GM12878 (cell line): ENCODE data around the gene CYP3A7. TPM values are rescaled to one million over a fixed set of nuclear protein-coding genes. Genes with fewer than 3 reads are reported as not detected.

Experiments
- ATAC-seq: fragments of 200-7000 bp; cut with Tn5 transposase; 3 replicates; pipeline ENCODE4 v1.9.1; 2020; ENCODE audit warnings: mild to moderate bottlenecking, moderate library complexity
- BruUV-seq: library from RNA; stranded (reverse); fragments of 400-500 nt; replicated peaks from 2 replicates; lab custom pipeline; 2021; lab: Mats Ljungman, UMichigan
- CTCF ChIA-PET: fragments of 300-600 bp; sonication (Branson Sonifier 250); formaldehyde crosslinking; extraction: SDS; loops from one replicate; lab custom pipeline; 2021; ENCODE audit warnings: inconsistent platforms; lab: Yijun Ruan, JAX
- POLR2A ChIA-PET: fragments of 350-600 bp; formaldehyde crosslinking; extraction: SDS; loops from one replicate; lab custom pipeline; 2021; ENCODE audit warnings: inconsistent platforms; lab: Charles Lee
- RAD21 ChIA-PET: fragments of 300-600 bp; sonication (Branson Sonifier 250); formaldehyde crosslinking; loops from one replicate; lab custom pipeline; 2023; ENCODE audit warnings: antibody characterized with exemption; ENCODE audit not compliant: unreplicated experiment; lab: Charles Lee
- SMC1A ChIA-PET: fragments of 300-600 bp; sonication (Branson Sonifier 250); formaldehyde crosslinking; loops from one replicate; lab custom pipeline; 2023; ENCODE audit not compliant: unreplicated experiment, uncharacterized antibody; lab: Charles Lee
- DNase-seq: peaks from one replicate; pipeline ENCODE4 v3.0.0-alpha.2; 2011; ENCODE audit warnings: low read depth, low spot score
- FAIRE-seq: peaks from 3 replicates; lab custom pipeline; 2011; peaks lifted over from hg19 to GRCh38; lab: Jason Lieb, UNC
- H2AFZ ChIP-seq: 2 replicates; pipeline ENCODE4 v1.6.0; 2011; ENCODE audit warnings: low read depth, low read length, control low read depth; ENCODE audit not compliant: control insufficient read depth
- H3K27ac ChIP-seq: 2 replicates; pipeline ENCODE4 v1.5.1; 2011; ENCODE audit warnings: control low read depth; ENCODE audit not compliant: control insufficient read depth, insufficient read depth
- H3K27me3 ChIP-seq, 2 experiments: replicated peaks in 1 of 2; 2 replicates each; pipeline versions ENCODE4 v1.6.0 to v1.6.1; 2011; ENCODE audit warnings: low read length in 1 of 2; ENCODE audit not compliant: control insufficient read depth in 2 of 2, insufficient read depth in 2 of 2
- H3K36me3 ChIP-seq, 2 experiments: 2 replicates each; pipeline ENCODE4 v1.5.1; 2011; ENCODE audit warnings: low read length in 1 of 2; ENCODE audit not compliant: control insufficient read depth in 2 of 2, insufficient read depth in 2 of 2
- H3K4me1 ChIP-seq: 2 replicates; pipeline ENCODE4 v1.6.1; 2011; ENCODE audit warnings: mild to moderate bottlenecking, low read length, moderate library complexity, mixed read lengths; ENCODE audit not compliant: control insufficient read depth, insufficient read depth
- H3K4me2 ChIP-seq: 2 replicates; pipeline ENCODE4 v1.6.0; 2011; ENCODE audit warnings: control low read depth; ENCODE audit not compliant: control insufficient read depth, insufficient read depth
- H3K4me3 ChIP-seq: fragments of 200-600 bp; sonication (generic); 2 replicates; pipeline ENCODE4 v1.5.1; 2016
- H3K79me2 ChIP-seq: 2 replicates; pipeline ENCODE4 v1.6.0; 2011; ENCODE audit warnings: low read length; ENCODE audit not compliant: control insufficient read depth, insufficient read depth
- H3K9ac ChIP-seq: 2 replicates; pipeline ENCODE4 v1.8.0; 2011; ENCODE audit warnings: low read length, control low read depth, mixed read lengths; ENCODE audit not compliant: control insufficient read depth, insufficient read depth
- H3K9me3 ChIP-seq: replicated peaks from 3 replicates; pipeline ENCODE4 v1.5.1; 2011; ENCODE audit warnings: mild to moderate bottlenecking, low read length; ENCODE audit not compliant: control insufficient read depth, insufficient read depth
- H4K20me1 ChIP-seq: 2 replicates; pipeline ENCODE4 v1.6.0; 2011; ENCODE audit not compliant: control insufficient read depth, insufficient read depth
- BHLHE40 ChIP-seq, 2 experiments: fragments of 450-650 bp in 1 of 2; IDR thresholded peaks; 2 replicates each; pipeline ENCODE4 v1.6.1; 2011 to 2017; ENCODE audit warnings: low read depth in 2 of 2, borderline replicate concordance in 1 of 2, improper control_type of control experiment in 1 of 2, low read length in 1 of 2, mild to moderate bottlenecking in 1 of 2
- CEBPZ ChIP-seq: fragments of 150-350 bp; IDR thresholded peaks from 2 replicates; pipeline ENCODE4 v1.6.1; 2016; ENCODE audit warnings: low read depth, low read length
- EP300 ChIP-seq, 2 experiments: fragments of 150-350 bp in 1 of 2; IDR thresholded peaks; 2 replicates each; pipeline ENCODE4 v1.6.1; 2011 to 2012; ENCODE audit warnings: low read depth in 2 of 2, low read length in 2 of 2, borderline replicate concordance in 1 of 2, improper control_type of control experiment in 1 of 2, inconsistent platforms in 1 of 2; ENCODE audit not compliant: control insufficient read depth in 1 of 2
- FOS ChIP-seq: IDR thresholded peaks from 3 replicates; pipeline ENCODE4 v1.6.1; 2011; ENCODE audit warnings: borderline replicate concordance; ENCODE audit not compliant: insufficient read length; ENCODE audit errors: extremely low read depth
- JUNB ChIP-seq: IDR thresholded peaks from 2 replicates; pipeline ENCODE4 v1.6.1; 2016; ENCODE audit warnings: antibody characterized with exemption, mild to moderate bottlenecking
- MEF2B ChIP-seq: fragments of 450-650 bp; IDR thresholded peaks from 2 replicates; pipeline ENCODE4 v1.6.1; 2018; ENCODE audit warnings: mild to moderate bottlenecking, moderate library complexity; ENCODE audit not compliant: partially characterized antibody, poor library complexity, severe bottlenecking
- MTA2 ChIP-seq: fragments of 450-650 bp; IDR thresholded peaks from 2 replicates; pipeline ENCODE4 v1.6.1; 2016; ENCODE audit warnings: low read depth, mild to moderate bottlenecking, moderate library complexity
- MTA3 ChIP-seq: IDR thresholded peaks from 2 replicates; pipeline ENCODE4 v1.6.1; 2012; ENCODE audit warnings: low read length, inconsistent platforms, borderline replicate concordance
- RB1 ChIP-seq: fragments of 450-650 bp; formaldehyde crosslinking; IDR thresholded peaks from 2 replicates; pipeline ENCODE4 v1.6.1; 2017; ENCODE audit warnings: mild to moderate bottlenecking, borderline replicate concordance
- RELA ChIP-seq: fragments of 450-650 bp; IDR thresholded peaks from 2 replicates; pipeline ENCODE4 v1.8.0; 2014; ENCODE audit warnings: borderline replicate concordance; ENCODE audit not compliant: partially characterized antibody
- RFX5 ChIP-seq: IDR thresholded peaks from 2 replicates; pipeline ENCODE4 v1.6.1; 2011; ENCODE audit warnings: low read depth, low read length, improper control_type of control experiment
- TCF3 ChIP-seq: IDR thresholded peaks from 2 replicates; pipeline ENCODE4 v1.6.1; 2012; ENCODE audit warnings: low read depth, mild to moderate bottlenecking, low read length, borderline replicate concordance; ENCODE audit not compliant: insufficient read depth
- YBX1 ChIP-seq: fragments of 450-650 bp; IDR thresholded peaks from 2 replicates; pipeline ENCODE4 v1.6.1; 2016; ENCODE audit warnings: antibody characterized with exemption
- ZSCAN29 ChIP-seq: fragments of 450-650 bp; IDR thresholded peaks from 2 replicates; pipeline ENCODE4 v1.6.1; 2017; ENCODE audit warnings: mild to moderate bottlenecking, moderate library complexity
- WGBS: methylation state at CpG from one replicate; pipeline ENCODE4 v1.1.6; 2016; ENCODE audit warnings: low lambda C conversion rate; ENCODE audit not compliant: insufficient replicate concordance, insufficient coverage; ENCODE audit errors: missing lambda C conversion rate; 5-methylcytosine and 5-hydroxymethylcytosine counted together
- in situ Hi-C: fragments of 300-500 bp; cut with MboI; formaldehyde crosslinking; loops from 9 replicates; pipeline ENCODE4 v1.14.3; 2018; ENCODE audit warnings: mixed read lengths
- intact Hi-C: fragments of 100-400 bp; cut with micrococcal nuclease; formaldehyde crosslinking; loops from one replicate; pipeline ENCODE4 v1.14.2; 2022; ENCODE audit not compliant: unreplicated experiment
- polyA plus RNA-seq, 11 experiments: library from polyadenylated mRNA; depleted of rRNA in 4 of 11; unstranded in 6 of 11; stranded (reverse) in 5 of 11; fragments of >200 nt; fragmentation: Nextera tagmentation in 4 of 11; fragmentation: Illumina TruSeq in 1 of 11; extraction: Ambion mirVana in 4 of 11; extraction: Trizol in 1 of 11; gene quantifications; 1 replicate in 1 of 11; 2 replicates in 10 of 11; pipeline versions ENCODE4 v1.2.1 to v1.2.3, GENCODE V29; 2011 to 2016; ENCODE audit warnings: inconsistent platforms in 2 of 11, missing spikeins in 2 of 11, low read depth in 1 of 11
- total RNA-seq, 4 experiments: library from RNA; depleted of rRNA in 3 of 4; stranded (reverse); fragments of >200 nt in 3 of 4; fragmentation: Illumina TruSeq in 1 of 4; extraction: Trizol in 1 of 4; gene quantifications; 2 replicates each; pipeline versions ENCODE4 v1.2.1 to v1.2.3, GENCODE V29; 2013 to 2021
- TF ChIP-seq, protein P1 (sequence below): fragments of 450-650 bp; formaldehyde crosslinking; IDR thresholded peaks from 2 replicates; pipeline ENCODE4 v1.5.0; 2022; ENCODE audit warnings: mild to moderate bottlenecking, missing genetic modification characterization

The CYP3A7 gene
- total and polyA plus RNA-seq, 10 of the 15 experiments (the other 5 are each of a cell fraction or from before 2014, with no cell fraction given) = 0.05 to 0.11 (median 0.06) TPM; not detected in 7

DNA sequence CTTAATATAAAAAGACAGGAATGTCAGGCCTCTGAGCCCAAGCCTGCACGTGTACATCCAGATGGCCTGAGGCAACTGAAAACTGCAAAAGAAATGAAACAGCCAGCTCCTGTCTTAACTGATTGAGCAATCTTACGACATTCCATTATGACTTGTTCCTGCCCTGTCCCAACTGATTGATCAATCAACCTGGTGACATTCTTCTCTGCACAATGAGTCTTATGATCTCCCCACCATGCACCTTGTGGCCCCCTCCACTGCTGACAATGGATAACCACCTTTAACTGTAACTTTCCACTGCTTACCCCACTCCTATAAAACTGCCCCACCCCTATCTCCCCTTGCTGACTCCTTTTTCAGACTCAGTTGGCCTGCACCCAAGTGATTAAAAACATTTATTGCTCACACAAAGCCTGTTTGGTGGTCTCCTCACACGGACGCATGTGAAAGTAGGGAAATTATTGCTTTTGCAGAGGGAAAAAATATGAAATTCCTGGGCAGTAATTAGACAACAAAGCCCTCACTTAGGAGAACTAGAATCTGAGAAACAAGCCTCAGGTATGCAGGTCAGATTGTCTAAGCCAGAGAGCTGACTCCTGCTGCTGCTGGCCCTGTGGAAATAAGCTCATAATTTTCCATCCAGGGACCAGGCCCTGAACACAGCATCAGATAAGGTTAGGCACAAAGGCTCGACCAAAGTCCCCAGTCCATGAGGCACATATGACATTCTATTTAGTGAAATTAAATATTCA is 5.3 kb downstream of the CYP3A7 start:
- no peak for ATAC-seq
- Histone ChIP-seq H3K4me1 (no peaks in the 10 kb centered on the region), H3K4me3 (no peak overlapping the region), H3K27ac (no peak overlapping the region), H3K9me3 (no peaks in the 10 kb centered on the region; the same call in 2 of the 3 replicates), H3K4me2 (no peak overlapping the region), H3K9ac (no peak overlapping the region), H3K79me2 (no peaks in the 10 kb centered on the region), H3K36me3 (no peaks in the 10 kb centered on the region), H2AFZ (no peak overlapping the region), H3K27me3 (no peaks in the 10 kb centered on the region), H4K20me1 (no peaks in the 10 kb centered on the region)
- RAD21 ChIA-PET = no interaction called here
- in situ Hi-C loops = no loop called here
- 16% methylated on average over 5 of the region's 5 CpGs for WGBS
- SMC1A ChIA-PET = no interaction called here
- POLR2A ChIA-PET = no interaction called here
- intact Hi-C loops = no loop called here
- no TSS peak for BruUV-seq
- CTCF ChIA-PET = no interaction called here
- FAIRE-seq = no peak
- DNase-seq = no peak
- no peak for TF ChIP-seq MTA2
- TF ChIP-seq RFX5 = no peak
- TF ChIP-seq JUNB = no peak
- no peak for TF ChIP-seq MEF2B
- TF ChIP-seq FOS = no peak
- TF ChIP-seq, protein P1, sequence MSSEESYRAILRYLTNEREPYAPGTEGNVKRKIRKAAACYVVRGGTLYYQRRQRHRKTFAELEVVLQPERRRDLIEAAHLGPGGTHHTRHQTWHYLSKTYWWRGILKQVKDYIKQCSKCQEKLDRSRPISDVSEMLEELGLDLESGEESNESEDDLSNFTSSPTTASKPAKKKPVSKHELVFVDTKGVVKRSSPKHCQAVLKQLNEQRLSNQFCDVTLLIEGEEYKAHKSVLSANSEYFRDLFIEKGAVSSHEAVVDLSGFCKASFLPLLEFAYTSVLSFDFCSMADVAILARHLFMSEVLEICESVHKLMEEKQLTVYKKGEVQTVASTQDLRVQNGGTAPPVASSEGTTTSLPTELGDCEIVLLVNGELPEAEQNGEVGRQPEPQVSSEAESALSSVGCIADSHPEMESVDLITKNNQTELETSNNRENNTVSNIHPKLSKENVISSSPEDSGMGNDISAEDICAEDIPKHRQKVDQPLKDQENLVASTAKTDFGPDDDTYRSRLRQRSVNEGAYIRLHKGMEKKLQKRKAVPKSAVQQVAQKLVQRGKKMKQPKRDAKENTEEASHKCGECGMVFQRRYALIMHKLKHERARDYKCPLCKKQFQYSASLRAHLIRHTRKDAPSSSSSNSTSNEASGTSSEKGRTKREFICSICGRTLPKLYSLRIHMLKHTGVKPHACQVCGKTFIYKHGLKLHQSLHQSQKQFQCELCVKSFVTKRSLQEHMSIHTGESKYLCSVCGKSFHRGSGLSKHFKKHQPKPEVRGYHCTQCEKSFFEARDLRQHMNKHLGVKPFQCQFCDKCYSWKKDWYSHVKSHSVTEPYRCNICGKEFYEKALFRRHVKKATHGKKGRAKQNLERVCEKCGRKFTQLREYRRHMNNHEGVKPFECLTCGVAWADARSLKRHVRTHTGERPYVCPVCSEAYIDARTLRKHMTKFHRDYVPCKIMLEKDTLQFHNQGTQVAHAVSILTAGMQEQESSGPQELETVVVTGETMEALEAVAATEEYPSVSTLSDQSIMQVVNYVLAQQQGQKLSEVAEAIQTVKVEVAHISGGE (CRISPR knock-in tag) = no peak
- no peak for TF ChIP-seq RB1
- TF ChIP-seq TCF3 = no peak
- no peak for TF ChIP-seq BHLHE40 (IDR thresholded peaks at IDR 0.05; ENCODE audit: borderline replicate concordance in 1 of 2, low read depth in 2 of 2, low read length in 1 of 2)
- TF ChIP-seq YBX1 = no peak
- TF ChIP-seq RELA = no peak
- no peak for TF ChIP-seq ZSCAN29
- TF ChIP-seq CEBPZ = no peak
- no peak for TF ChIP-seq EP300 (IDR thresholded peaks at IDR 0.05; ENCODE audit: borderline replicate concordance in 1 of 2, control insufficient read depth in 1 of 2, low read depth in 2 of 2, low read length in 2 of 2)
- TF ChIP-seq MTA3 = no peak
- TF ChIP-seq, all 136 proteins: peak for 0
